ENCODE data around the gene OR10W1. TPM values are rescaled to one million over a fixed set of nuclear protein-coding genes. Genes with fewer than 3 reads are reported as not detected.

OR10W1 gene, protein sequence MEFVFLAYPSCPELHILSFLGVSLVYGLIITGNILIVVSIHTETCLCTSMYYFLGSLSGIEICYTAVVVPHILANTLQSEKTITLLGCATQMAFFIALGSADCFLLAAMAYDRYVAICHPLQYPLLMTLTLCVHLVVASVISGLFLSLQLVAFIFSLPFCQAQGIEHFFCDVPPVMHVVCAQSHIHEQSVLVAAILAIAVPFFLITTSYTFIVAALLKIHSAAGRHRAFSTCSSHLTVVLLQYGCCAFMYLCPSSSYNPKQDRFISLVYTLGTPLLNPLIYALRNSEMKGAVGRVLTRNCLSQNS
- total RNA-seq: not detected in 2 replicates

DNA sequence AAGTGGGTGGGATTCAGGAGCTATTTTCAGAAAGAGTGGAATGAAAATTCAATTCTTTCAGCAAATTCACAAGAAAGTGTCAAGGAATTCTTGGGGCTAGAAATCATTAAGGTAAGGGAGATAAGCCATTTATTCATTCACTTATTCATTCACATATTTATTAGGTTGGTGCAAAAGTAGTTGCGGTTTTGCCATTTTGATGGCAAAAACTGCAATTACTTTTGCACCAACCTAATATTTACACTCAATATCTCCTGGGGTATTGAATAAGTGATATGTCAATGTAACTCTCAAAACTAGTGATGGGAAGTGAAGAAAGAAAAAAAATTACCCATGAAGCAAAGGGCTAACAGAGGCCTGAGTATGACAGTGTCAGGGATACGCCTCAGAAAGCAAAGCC, at the start of gene OR10W1:
OR10W1 (minus strand) TSS at position 119 of the 400 bp plus-strand sequence. CDS start 402 bp downstream, outside the sequence.

Other genes starting within 250 kb of the OR10W1 start
- gene OR9Q1, start 244.4 kb downstream of the OR10W1 start, total RNA-seq: not detected in 2 replicates
- gene OR6Q1, start 237.3 kb downstream of the OR10W1 start, total RNA-seq: not detected in 2 replicates
- gene OR9I1, start 142.7 kb downstream of the OR10W1 start, total RNA-seq: not detected in 2 replicates
- gene OR9Q2, start 79.2 kb downstream of the OR10W1 start, total RNA-seq: not detected in 2 replicates
- not detected in 2 replicates for gene OR1S2, start 64.1 kb downstream of the OR10W1 start, total RNA-seq
- not detected in 2 replicates for gene OR1S1, start 55.5 kb downstream of the OR10W1 start, total RNA-seq
- gene OR10Q1, start 39.3 kb downstream of the OR10W1 start, total RNA-seq: not detected in 2 replicates
- not detected in 2 replicates for gene OR5B17, start 90.8 kb upstream of the OR10W1 start, total RNA-seq
- gene OR5B3, start 138.6 kb upstream of the OR10W1 start, total RNA-seq: not detected in 2 replicates
- gene OR5B2, start 159.9 kb upstream of the OR10W1 start, total RNA-seq: not detected in 2 replicates
- not detected in 2 replicates for gene OR5B12, start 174.0 kb upstream of the OR10W1 start, total RNA-seq
- gene OR5B21, start 239.8 kb upstream of the OR10W1 start, total RNA-seq: not detected in 2 replicates

All from epithelial cell of umbilical artery (primary cell).